Activated CD8-positive, alpha-beta memory T cell treated with anti-CD3 and anti-CD28 coated beads for 48 hours (primary cell): ENCODE data around the gene NT5E.
"Not testable (repeated sequence)": the region's sequence is repeated elsewhere in the genome, so short reads cannot be mapped to it uniquely, and the experiment has no call there.

Experiments used
- DNase-seq, 3 experiments: peaks; one replicate each; pipeline ENCODE4 v3.0.0-alpha.2; 2020; ENCODE audit warnings: low read depth in 2 of 3, low spot score in 2 of 3

The NT5E gene

GRCh38 chr6:85484948-85485347, 35.1 kb downstream of the NT5E start:
- DNase-seq = no peak

GRCh38 chr6:85490516-85491248, 40.8 kb downstream of the NT5E start:
- no peak for DNase-seq

- no peak for DNase-seq
These were observed 43.5 kb downstream of the NT5E start for GRCh38 chr6:85493389-85493788.

- DNase-seq = no peak
These were observed 45.0 kb downstream of the NT5E start for GRCh38 chr6:85494547-85495536.

GRCh38 chr6:85496009-85496579, 46.2 kb downstream of the NT5E start:
- DNase-seq = no peak

GRCh38 chr6:85496856-85497255, 47.0 kb downstream of the NT5E start:
- no peak for DNase-seq

GRCh38 chr6:85498596-85499258, 48.8 kb downstream of the NT5E start:
- DNase-seq = no peak

- no peak for DNase-seq
These were observed 56.7 kb downstream of the NT5E start for GRCh38 chr6:85506441-85507093.

- DNase-seq = no peak
These were observed 66.3 kb downstream of the NT5E start for GRCh38 chr6:85516168-85516567.

- DNase-seq = not testable (repeated sequence)
These were observed 74.4 kb downstream of the NT5E start for GRCh38 chr6:85524281-85524680.

- DNase-seq = no peak
These were observed 87.2 kb downstream of the NT5E start for GRCh38 chr6:85537055-85537494.

GRCh38 chr6:85544776-85545175, 94.9 kb downstream of the NT5E start:
- DNase-seq = no peak
